IPS DF 4.7 (cell line): ENCODE results near the gene PABPN1.
"Not testable (repeated sequence)": the region's sequence is repeated elsewhere in the genome, so short reads cannot be mapped to it uniquely, and the experiment has no call there.

Experiments
- DNase-seq: peaks from one replicate; pipeline ENCODE4 v3.0.0-alpha.2; 2013; ENCODE audit warnings: low spot score; ENCODE audit errors: extremely low read depth

The PABPN1 gene

DNA sequence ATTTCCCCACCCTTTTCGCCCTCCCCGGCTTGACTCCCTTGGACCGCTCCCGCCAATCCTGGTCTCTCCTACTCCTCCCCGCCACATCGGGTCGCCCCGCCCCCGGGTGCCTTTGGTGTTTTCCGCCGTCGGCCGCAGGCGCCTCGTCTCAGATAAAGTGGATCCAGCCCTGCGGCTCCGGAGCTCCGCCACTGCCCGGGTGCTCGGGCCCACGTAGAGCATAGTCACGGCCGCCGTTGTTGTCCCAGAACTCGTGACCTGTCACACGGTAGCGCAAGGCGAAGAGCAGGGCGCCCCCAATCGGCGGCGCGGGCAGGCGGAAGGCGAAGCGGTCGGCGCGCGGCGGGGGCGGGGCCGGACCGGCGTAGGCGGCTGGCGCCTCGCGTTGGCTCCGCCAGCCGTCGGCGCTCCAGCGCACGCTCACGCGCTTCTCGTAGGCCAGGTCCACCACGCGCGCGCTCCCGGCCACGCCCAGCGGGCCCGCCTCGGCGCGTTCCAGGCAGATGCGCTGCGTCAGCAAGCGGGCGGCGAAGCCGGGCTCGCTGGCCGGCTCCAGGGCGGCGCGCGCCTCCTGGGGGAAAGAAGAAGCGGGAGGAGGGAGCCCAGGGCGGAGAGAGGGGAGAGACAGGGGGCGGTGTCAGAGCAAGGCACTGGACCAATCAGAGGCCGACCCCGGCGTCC, 19.8 kb upstream of the PABPN1 start:
- no peak for DNase-seq

DNA sequence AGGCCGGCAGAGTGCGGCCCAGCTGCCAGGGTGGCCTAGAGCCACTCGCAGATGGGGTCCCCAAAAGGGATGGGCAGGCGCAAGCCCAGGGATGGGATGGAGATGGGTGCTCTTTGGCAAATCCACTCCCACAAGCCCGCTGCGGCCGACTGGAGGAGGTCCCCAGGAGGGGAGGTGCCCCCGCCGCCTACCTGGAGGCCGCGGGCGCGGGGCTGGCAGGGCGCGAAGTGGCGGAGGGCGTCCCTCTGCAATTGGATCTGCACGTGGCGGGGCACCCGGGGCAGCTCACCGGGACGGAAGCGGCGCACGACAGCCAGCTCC, 19.3 kb upstream of the PABPN1 start:
- no peak for DNase-seq

GRCh38 chr14:23302290-23303225, 18.7 kb upstream of the PABPN1 start, which contains the start of gene PPP1R3E:
PPP1R3E (minus strand) TSS chr14:23302859; CDS start chr14:23302576, 283 bp downstream.
- DNase-seq: no peak

- DNase-seq: no peak
These were observed 14.7 kb upstream of the PABPN1 start, which contains the start of gene BCL2L2 for GRCh38 chr14:23306412-23307145. BCL2L2 (plus strand) TSS chr14:23306833; CDS start chr14:23307768, 935 bp downstream.

- no peak for DNase-seq
These were observed 14.1 kb upstream of the PABPN1 start for GRCh38 chr14:23307146-23307530.

GRCh38 chr14:23307687-23308644, 13.3 kb upstream of the PABPN1 start:
- no peak for DNase-seq

- no peak for DNase-seq
These were observed 12.4 kb upstream of the PABPN1 start for GRCh38 chr14:23308721-23309445.

DNA sequence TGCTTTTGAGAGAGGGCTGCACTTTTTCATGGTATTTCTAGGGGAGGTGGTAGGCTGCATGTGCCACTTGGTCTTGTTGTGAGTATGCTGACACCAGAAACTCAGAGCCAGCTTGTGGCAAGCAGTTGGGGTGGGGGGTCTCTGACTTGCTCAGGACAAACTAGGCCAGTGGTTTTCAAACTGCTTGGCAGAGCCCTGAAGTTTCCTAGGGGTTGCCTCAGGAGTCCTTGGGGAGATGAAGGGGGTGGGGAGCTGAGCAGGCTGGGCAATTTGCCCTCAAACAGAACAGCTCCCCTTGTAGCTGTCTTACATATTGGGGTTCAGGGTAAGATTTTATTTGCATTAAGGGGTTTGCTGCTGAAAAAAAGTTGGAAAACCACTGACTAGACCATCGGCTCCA, 10.7 kb upstream of the PABPN1 start:
- DNase-seq: no peak

DNA sequence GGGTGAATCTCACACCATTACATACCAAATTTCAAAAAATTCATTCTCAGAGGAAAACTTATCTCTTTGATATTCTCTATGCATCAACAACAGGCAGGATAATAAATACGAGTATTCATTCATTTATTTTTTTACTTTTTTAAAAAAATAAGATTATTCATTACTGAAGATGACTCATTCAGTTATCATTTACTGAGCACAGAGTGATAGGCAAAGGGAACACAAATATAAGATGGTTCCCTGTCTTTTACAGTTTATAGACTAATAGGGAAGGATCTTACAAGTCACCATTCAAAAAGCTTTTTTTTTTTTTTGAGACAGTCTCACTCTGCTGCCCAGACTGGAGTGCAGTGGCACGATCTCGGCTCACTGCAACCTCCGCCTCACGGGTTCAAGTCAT, 5.0 kb upstream of the PABPN1 start:
- DNase-seq: no peak

DNA sequence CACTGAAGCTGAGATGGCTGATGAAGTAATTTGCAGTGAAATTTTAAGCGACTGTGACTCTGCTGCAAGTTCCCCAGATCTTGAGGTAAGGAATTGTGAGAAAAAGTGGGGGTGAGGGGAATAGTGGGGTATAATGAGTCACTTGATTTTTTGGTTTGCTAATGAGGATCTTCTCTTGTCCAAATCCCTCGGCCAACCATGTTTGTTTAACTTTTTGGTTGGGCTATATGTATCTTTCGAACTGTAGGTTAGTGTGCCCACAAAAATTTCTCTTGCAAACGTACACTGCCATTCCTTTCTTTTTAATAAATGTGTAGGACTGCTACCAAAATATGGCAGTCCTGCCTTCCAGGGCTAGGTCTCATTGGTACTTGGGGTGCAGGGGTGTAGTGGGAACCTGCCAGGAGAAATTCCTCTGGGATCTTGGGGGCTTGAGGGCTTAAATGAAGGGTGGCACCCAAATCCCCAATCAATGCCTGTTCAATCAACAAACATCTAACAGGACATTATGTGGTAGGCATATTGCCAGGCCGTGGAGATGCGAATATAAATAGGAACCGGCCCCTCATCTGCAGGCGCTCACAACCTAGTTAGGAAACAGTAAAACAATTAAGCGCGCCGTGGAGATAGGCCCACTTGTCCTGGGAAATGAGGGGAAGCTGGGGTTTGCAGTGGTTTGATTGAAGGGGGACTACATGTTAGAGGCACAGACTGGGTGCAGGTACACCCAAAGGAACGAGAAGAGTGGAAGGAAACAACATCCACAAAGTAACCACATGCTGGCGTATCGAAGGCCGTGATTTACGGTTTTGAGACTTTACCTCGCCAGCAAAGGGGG, 1.3 kb upstream of the PABPN1 start:
- DNase-seq: no peak

GRCh38 chr14:23321572-23322547, 603 bp downstream of the PABPN1 start:
- DNase-seq: no peak

GRCh38 chr14:23322568-23323517, 1.6 kb downstream of the PABPN1 start:
- no peak for DNase-seq

DNA sequence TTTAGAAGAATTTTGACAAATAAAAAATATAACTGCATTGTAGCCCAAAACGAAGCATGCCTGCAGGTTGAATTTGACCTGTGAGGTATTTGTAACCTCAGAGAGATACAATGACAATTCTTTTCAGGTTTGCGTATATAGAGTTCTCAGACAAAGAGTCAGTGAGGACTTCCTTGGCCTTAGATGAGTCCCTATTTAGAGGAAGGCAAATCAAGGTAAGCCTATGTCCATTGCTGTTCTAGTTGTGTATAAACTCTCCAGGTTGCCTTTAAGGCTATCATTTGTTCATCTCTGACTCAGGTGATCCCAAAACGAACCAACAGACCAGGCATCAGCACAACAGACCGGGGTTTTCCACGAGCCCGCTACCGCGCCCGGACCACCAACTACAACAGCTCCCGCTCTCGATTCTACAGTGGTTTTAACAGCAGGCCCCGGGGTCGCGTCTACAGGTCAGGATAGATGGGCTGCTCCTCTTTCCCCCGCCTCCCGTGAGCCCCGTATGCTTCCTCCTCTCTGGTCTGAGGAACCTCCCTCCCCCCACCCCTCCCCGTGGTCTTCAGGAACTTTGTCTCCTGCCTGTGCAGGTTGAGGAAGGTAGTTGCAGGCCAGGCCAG, 2.7 kb downstream of the PABPN1 start:
- no peak for DNase-seq

- DNase-seq: no peak
These were observed 3.2 kb downstream of the PABPN1 start for GRCh38 chr14:23324455-23324846.

DNA sequence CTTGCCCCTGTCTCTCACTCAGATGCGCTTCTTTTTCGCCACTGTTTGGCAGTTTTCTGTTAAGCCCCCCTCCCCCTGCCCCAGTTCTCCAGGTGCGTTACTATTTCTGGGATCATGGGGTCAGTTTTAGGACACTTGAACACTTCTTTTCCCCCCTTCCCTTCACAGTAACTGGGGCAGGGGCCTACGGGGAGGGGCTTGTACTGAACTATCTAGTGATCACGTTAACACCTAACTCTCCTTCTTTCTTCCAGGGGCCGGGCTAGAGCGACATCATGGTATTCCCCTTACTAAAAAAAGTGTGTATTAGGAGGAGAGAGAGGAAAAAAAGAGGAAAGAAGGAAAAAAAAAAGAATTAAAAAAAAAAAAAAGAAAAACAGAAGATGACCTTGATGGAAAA, 3.7 kb downstream of the PABPN1 start:
- DNase-seq: no peak

- DNase-seq: not testable (repeated sequence)
These were observed 4.5 kb downstream of the PABPN1 start for GRCh38 chr14:23325746-23326145.
